ENCODE results near the gene BPIFB3.

DNA sequence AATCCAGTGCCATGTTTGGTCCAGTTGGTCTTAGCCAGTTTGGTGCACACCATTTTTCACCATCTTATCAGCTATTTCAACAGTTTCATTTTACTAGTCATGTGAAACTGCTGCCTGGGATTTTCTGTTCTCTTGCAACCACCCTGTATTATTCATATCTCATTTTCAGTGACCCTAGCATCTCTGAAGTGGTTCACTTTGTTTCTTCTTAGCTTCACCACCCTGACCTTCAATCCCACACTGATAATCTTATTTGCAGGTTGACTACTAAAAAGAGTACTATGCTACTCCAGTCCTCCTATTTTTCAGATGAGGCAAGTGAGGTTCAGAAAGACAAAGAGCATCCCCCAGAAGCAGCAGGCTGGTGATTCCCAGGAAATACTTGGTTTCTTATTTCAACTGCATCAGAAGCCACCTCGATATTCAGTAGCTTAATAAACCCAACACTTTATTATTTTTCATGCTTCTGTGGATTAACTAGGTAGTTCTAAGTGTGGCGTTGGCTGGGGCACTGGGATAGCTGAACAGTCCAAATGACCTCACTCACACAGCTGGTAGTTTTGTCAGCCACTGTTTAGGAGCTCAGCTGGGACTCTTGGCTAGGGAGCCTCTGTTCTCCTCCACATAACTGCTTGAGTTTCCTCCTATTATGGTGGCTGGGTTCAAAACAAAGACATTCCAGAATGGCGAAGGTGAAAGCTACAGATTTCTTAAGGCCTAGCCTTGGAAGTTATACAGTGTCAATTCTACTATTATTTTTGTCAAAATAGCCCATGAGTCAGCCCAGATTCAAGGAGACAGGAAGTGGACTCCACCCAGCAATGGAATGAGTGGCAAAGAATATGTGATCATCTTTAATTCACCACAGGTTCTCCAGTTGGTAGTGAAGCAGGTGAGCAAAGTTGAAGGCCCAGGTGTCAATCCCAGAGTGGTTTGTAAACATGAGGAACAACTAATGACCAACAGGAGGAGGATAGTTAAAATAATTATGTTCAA lies 66.3 kb downstream of the BPIFB3 start:
- TF ChIP-seq, protein P1, sequence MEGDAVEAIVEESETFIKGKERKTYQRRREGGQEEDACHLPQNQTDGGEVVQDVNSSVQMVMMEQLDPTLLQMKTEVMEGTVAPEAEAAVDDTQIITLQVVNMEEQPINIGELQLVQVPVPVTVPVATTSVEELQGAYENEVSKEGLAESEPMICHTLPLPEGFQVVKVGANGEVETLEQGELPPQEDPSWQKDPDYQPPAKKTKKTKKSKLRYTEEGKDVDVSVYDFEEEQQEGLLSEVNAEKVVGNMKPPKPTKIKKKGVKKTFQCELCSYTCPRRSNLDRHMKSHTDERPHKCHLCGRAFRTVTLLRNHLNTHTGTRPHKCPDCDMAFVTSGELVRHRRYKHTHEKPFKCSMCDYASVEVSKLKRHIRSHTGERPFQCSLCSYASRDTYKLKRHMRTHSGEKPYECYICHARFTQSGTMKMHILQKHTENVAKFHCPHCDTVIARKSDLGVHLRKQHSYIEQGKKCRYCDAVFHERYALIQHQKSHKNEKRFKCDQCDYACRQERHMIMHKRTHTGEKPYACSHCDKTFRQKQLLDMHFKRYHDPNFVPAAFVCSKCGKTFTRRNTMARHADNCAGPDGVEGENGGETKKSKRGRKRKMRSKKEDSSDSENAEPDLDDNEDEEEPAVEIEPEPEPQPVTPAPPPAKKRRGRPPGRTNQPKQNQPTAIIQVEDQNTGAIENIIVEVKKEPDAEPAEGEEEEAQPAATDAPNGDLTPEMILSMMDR (IDR thresholded peaks at IDR 0.05): no peak
- no peak for TF ChIP-seq POLR2A (IDR thresholded peaks at IDR 0.05)

Data from heart left ventricle (tissue), 13 donors.